ENCODE results near the gene GAS2L2.

- TF ChIP-seq CTCF (IDR thresholded peaks at IDR 0.05) (no peak), POLR2A (IDR thresholded peaks at IDR 0.05) (no peak)
These were observed 7.5 kb upstream of the GAS2L2 start, which contains the start of gene C17orf50 for GRCh38 chr17:35760587-35760986.

Measured in vagina (tissue), 2 donors.